Testis (tissue), 2 donors: ENCODE data around the gene CCDC134.

Experiments
- POLR2A ChIP-seq: fragments of 450-650 bp; IDR thresholded peaks from one replicate; pipeline ENCODE4 v1.6.1; 2017; ENCODE audit warnings: antibody characterized with exemption, mild to moderate bottlenecking, moderate library complexity
- TF ChIP-seq, protein P1 (sequence below), 3 experiments: fragments of 450-650 bp in 2 of 3; fragments of 200-600 bp in 1 of 3; sonication (generic) in 1 of 3; IDR thresholded peaks; one replicate each; pipeline ENCODE4 v1.5.1; 2016 to 2019; ENCODE audit warnings: antibody characterized with exemption in 3 of 3, mild to moderate bottlenecking in 2 of 3, moderate library complexity in 1 of 3

DNA sequence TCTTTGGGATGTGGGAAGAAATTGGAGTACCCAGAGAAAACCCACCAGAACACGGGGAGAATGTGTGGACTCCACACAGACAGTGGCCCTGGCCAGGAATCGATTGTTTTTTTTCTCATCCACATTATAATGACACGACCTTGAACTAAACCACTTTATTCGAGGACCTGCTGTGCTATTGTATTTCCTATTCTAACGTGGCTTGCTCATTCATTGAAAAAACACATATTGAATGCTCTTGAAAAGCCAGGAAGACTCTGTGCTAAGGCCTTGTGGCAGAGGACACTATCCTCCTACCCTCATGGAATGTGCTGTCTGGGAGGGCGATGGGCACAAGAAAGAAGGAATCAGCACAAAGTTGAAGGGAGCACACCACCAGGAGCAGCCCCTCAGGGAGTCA, 23.3 kb downstream of the CCDC134 start:
- TF ChIP-seq POLR2A: no peak
- TF ChIP-seq, protein P1, sequence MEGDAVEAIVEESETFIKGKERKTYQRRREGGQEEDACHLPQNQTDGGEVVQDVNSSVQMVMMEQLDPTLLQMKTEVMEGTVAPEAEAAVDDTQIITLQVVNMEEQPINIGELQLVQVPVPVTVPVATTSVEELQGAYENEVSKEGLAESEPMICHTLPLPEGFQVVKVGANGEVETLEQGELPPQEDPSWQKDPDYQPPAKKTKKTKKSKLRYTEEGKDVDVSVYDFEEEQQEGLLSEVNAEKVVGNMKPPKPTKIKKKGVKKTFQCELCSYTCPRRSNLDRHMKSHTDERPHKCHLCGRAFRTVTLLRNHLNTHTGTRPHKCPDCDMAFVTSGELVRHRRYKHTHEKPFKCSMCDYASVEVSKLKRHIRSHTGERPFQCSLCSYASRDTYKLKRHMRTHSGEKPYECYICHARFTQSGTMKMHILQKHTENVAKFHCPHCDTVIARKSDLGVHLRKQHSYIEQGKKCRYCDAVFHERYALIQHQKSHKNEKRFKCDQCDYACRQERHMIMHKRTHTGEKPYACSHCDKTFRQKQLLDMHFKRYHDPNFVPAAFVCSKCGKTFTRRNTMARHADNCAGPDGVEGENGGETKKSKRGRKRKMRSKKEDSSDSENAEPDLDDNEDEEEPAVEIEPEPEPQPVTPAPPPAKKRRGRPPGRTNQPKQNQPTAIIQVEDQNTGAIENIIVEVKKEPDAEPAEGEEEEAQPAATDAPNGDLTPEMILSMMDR (IDR thresholded peaks at IDR 0.05): no peak
